Glomerular visceral epithelial cell (primary cell): ENCODE results near the gene MAN1A2.

Experiments
- DNase-seq: peaks from one replicate; pipeline ENCODE4 v3.0.0-alpha.2; 2016; ENCODE audit errors: extremely low spot score

MAN1A2 gene

GRCh38 chr1:117493906-117494305, 126.7 kb downstream of the MAN1A2 start:
- DNase-seq = no peak

GRCh38 chr1:117495068-117495467, 127.8 kb downstream of the MAN1A2 start:
- no peak for DNase-seq

- DNase-seq = no peak
These were observed 131.8 kb downstream of the MAN1A2 start for GRCh38 chr1:117499071-117499470.

GRCh38 chr1:117500584-117500983, 133.3 kb downstream of the MAN1A2 start:
- DNase-seq = no peak

GRCh38 chr1:117501281-117501680, 134.0 kb downstream of the MAN1A2 start:
- peak; percentile 1 for DNase-seq

DNA sequence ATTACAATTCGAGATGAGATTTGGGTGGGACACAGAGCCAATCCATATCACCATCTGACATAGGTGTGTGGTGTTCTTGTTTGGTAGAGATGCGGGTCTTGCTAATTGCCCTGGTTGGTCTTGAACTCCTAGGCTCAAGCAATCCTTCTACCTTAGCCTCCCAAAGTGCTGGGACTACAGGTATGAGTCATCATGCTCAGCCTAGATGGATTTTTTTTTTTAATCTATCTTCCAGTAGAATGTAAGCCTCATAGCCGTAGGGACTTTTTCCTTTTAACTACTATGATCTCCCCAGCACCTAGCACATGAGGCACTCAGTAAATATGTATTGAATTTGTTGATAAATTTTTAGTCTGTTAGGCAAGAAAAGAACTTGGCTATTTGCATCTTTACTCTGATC, 144.0 kb downstream of the MAN1A2 start:
- no peak for DNase-seq

- peak; percentile 12 for DNase-seq
These were observed 145.6 kb downstream of the MAN1A2 start for GRCh38 chr1:117512728-117513321.

GRCh38 chr1:117523111-117523510, 155.9 kb downstream of the MAN1A2 start:
- no peak for DNase-seq

GRCh38 chr1:117527074-117527473, 159.8 kb downstream of the MAN1A2 start:
- no peak for DNase-seq

DNA sequence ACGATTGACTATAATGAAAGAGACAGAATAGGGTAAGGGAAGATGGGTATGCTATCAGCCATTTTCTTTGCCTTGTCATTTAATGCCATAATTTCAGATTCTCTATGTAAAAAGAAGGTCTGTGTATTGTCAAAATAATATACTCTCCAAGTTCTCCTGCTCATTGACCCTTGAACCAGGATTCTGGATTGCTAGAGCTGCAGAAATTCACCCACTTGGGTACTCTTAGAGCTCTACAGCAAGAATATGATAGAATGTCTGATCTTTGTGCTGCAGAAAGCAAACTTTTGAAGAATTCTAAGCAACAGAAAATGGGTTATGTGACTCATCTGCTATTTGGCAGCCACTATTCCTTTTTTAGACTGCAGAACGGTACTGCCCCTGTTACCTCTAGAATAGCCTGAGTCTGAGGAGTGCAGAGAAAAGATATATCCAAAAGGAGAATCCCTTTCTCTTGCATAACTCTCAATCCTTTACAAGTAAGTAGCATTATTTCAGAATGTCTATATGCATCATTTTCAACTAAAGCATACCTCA, 160.4 kb downstream of the MAN1A2 start:
- no peak for DNase-seq

DNA sequence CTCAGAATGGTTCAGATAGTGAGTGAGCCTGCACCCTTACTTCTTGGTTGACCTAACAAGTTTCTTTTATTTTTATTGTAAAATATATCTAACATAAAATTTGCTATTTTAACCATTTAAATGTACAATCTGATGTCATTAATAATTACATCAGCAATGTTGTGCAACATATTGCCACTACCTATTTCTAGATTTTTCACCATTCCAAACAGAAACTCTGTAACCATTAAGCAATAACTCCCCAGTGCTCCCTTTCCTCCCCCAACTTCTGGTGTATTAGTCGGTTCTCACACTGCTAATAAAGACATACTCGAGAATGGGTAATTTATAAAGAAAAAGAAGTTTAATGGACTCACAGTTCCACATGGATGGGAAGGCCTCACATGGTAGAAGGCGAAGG, 162.4 kb downstream of the MAN1A2 start:
- DNase-seq = no peak

- DNase-seq = no peak
These were observed 164.0 kb downstream of the MAN1A2 start for GRCh38 chr1:117531222-117531621.

GRCh38 chr1:117534995-117535467, 167.8 kb downstream of the MAN1A2 start:
- DNase-seq = peak; percentile 42

- DNase-seq = no peak
These were observed 168.6 kb downstream of the MAN1A2 start for GRCh38 chr1:117535821-117536220.

GRCh38 chr1:117537291-117537920, 170.2 kb downstream of the MAN1A2 start:
- DNase-seq = no peak

- DNase-seq = no peak
These were observed 173.3 kb downstream of the MAN1A2 start for GRCh38 chr1:117540532-117540931.

DNA sequence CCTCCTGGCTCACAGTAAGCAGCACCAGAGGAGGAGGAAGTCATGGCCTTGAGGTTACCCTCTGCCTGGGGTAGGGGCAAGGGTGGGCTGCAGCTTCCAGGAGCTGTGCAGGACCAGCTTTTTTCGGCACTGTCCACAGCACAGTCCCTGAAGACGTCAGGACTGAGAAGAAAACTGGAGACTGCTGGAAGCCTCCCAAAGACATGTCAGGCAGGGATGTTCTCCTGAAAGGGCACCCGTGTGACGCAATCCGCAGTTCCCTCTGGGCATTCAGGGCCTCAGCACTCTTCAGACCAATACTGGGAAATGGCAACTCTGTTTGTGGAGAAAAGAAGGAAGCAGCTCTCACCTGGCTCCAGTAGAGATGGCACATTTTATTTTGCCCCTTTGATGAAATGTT, 173.8 kb downstream of the MAN1A2 start:
- DNase-seq = no peak

- no peak for DNase-seq
These were observed 174.3 kb downstream of the MAN1A2 start for GRCh38 chr1:117541585-117541984.

DNA sequence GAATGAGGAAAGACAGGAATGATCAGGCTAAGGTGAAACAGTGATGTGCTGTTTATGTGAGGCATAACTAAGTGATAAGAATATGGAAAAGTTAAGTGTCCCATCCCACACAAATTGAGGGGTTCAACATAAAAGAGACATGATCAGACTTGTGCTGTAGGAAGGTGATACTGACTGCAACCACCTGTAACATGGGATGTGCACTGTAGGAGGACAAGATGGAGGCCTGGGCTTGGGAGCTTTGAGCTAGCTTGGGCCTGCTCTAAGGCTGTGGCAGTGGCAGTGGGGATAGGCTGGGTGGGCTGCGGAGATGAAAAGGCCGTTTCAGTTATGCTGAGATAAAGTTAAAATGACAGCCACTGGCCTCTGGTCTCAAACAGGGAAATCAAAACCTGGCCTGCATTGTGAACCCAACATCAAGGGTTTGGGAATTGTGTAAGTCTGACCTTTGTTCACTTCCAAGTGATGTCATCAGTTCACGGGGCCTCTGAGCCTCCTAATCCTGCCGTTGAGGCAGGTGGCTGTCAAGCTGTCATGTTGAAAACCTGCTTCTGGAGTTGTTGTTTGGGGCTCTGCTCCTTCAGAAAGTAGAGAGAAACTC, 177.4 kb downstream of the MAN1A2 start:
- no peak for DNase-seq

DNA sequence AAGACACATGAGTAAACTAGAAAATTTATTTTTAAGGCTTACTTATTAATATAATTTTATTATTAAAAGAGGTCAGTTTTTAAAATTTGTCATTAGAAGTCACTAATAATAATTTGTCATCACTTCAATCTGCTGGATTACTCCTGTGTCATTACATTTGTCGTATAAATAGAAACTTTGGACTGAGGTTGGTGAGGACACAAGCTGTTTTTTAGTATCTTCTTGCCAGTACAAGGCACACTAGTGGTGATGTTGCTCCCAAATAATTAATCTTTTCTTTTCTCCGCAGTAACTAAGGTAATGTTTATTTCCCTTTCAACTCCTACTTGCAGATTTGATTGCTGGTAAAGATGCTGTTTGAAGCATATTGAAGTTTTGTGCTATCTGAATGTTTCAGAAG, 179.2 kb downstream of the MAN1A2 start:
- DNase-seq = no peak

DNA sequence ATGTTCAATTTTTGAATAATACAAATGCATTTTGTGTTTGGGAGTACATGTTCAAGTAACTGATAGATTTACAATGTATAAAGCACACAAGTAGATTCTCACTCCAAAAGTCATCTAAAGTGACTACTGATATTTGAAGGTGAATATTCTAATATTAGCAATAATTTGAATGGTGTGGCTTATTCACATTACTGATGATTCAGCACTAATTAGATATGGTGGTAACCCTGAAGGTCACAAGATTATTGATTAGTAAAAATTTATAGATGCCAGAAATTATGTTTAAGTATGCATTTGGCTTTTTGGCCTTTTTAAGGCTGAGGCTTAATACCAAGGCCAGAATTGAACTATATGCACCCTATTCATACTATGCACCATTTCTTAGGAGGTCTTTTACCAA, 186.2 kb downstream of the MAN1A2 start:
- DNase-seq = no peak

GRCh38 chr1:117555806-117556205, 188.6 kb downstream of the MAN1A2 start:
- DNase-seq = no peak

- DNase-seq = no peak
These were observed 189.1 kb downstream of the MAN1A2 start for GRCh38 chr1:117556341-117556740.
